ENCODE results near the gene CDC34.

DNA sequence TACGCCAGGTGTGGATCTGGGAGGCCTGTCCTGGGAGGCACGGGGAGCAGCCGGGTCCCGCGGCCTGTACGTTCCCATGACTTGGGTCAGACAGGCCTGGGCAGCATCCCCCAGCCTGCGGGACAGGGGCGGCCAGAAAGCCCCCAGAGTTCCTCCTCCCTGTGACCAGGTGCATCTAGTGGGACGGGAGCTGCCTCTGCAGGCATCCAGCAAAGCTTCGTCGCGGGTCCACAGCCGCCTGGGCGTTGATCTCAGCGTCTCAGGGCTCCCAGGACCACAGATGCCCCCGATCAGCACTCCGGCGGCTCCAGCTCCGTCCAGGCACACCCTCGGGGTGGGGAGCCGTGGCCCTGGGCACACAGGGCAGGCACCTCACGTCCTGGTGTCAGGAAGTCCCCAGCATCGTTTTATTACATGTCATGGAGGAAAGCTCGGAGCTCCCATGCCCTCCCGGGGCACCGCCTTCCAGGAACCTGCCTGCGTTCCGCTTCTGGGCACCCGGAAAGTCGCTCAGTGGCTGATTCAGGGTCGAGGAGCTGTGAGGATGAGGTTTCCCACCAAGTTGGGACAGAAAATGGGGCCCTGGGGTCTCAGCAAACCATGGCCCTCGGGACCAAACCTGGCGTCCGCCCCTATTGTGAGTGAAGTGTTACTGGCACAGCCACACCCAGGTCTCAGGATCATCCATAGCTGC is 10.8 kb downstream of the CDC34 start:
- TF ChIP-seq, protein P1, sequence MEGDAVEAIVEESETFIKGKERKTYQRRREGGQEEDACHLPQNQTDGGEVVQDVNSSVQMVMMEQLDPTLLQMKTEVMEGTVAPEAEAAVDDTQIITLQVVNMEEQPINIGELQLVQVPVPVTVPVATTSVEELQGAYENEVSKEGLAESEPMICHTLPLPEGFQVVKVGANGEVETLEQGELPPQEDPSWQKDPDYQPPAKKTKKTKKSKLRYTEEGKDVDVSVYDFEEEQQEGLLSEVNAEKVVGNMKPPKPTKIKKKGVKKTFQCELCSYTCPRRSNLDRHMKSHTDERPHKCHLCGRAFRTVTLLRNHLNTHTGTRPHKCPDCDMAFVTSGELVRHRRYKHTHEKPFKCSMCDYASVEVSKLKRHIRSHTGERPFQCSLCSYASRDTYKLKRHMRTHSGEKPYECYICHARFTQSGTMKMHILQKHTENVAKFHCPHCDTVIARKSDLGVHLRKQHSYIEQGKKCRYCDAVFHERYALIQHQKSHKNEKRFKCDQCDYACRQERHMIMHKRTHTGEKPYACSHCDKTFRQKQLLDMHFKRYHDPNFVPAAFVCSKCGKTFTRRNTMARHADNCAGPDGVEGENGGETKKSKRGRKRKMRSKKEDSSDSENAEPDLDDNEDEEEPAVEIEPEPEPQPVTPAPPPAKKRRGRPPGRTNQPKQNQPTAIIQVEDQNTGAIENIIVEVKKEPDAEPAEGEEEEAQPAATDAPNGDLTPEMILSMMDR (IDR thresholded peaks at IDR 0.05) = no peak
- TF ChIP-seq POLR2AphosphoS5 (IDR thresholded peaks at IDR 0.05) (no peak), POLR2A (IDR thresholded peaks at IDR 0.05) (no peak)
